HepG2 (cell line): ENCODE measurements around the gene HS2ST1. TPM values are rescaled to one million over a fixed set of nuclear protein-coding genes. Genes with fewer than 3 reads are reported as not detected.

ENCODE experiments used
- ATAC-seq: fragments of 200-7000 bp; cut with Tn5 transposase; 3 replicates; pipeline ENCODE4 v1.9.1; 2020; ENCODE audit warnings: mild to moderate bottlenecking, moderate library complexity
- BruUV-seq: library from RNA; stranded (reverse); fragments of 400-500 nt; replicated peaks from 2 replicates; lab custom pipeline; 2021; lab: Mats Ljungman, UMichigan
- CTCF ChIA-PET: fragments of 300-600 bp; formaldehyde crosslinking; extraction: SDS; loops from one replicate; lab custom pipeline; 2021; ENCODE audit warnings: low total read pairs, inconsistent platforms, low intra/inter-chr PET ratio; lab: Yijun Ruan, JAX
- POLR2A ChIA-PET: fragments of 350-600 bp; sonication (Branson Sonifier 250); formaldehyde crosslinking; loops from one replicate; lab custom pipeline; 2020; ENCODE audit warnings: antibody characterized with exemption, inconsistent platforms; lab: Yijun Ruan, JAX
- DNase-seq: peaks from one replicate; pipeline ENCODE4 v3.0.0-alpha.2; 2015; ENCODE audit warnings: low spot score
- FAIRE-seq: peaks from 3 replicates; lab custom pipeline; 2011; peaks lifted over from hg19 to GRCh38; lab: Jason Lieb, UNC
- H2AFZ ChIP-seq: one replicate; pipeline ENCODE4 v1.6.1; 2011; ENCODE audit warnings: low read length, inconsistent platforms
- H3K27ac ChIP-seq: fragments of 300-600 bp; 3 replicates; pipeline ENCODE4 v1.8.0; 2011; ENCODE audit warnings: mixed run types, mild to moderate bottlenecking, mixed read lengths, low read length, inconsistent platforms; ENCODE audit not compliant: insufficient read depth; ENCODE audit errors: extremely low read length
- H3K27me3 ChIP-seq, 2 experiments: fragments of 200-600 bp in 1 of 2; 2 replicates in 1 of 2; 3 replicates in 1 of 2; pipeline versions ENCODE4 v1.6.0 to v1.8.0; 2011; ENCODE audit warnings: low read length in 2 of 2, mild to moderate bottlenecking in 2 of 2, moderate library complexity in 2 of 2, inconsistent platforms in 1 of 2; ENCODE audit not compliant: insufficient read depth in 2 of 2, control insufficient read depth in 1 of 2
- H3K36me3 ChIP-seq, 2 experiments: fragments of 200-600 bp in 1 of 2; replicated peaks in 1 of 2; 2 replicates in 1 of 2; 3 replicates in 1 of 2; pipeline versions ENCODE4 v1.5.1 to v1.8.0; 2011; ENCODE audit warnings: low read length in 2 of 2, inconsistent platforms in 1 of 2; ENCODE audit not compliant: insufficient read depth in 2 of 2, control insufficient read depth in 1 of 2
- H3K4me1 ChIP-seq: 2 replicates; pipeline ENCODE4 v1.5.1; 2012; ENCODE audit warnings: low read length, inconsistent platforms; ENCODE audit not compliant: insufficient read depth
- H3K4me2 ChIP-seq: 2 replicates; pipeline ENCODE4 v1.6.0; 2011; ENCODE audit warnings: low read depth, low read length, inconsistent platforms
- H3K4me3 ChIP-seq, 3 experiments: fragments of 200-600 bp in 1 of 3; sonication (generic), shearing (Covaris generic) in 1 of 3; replicated peaks in 1 of 3; 2 replicates each; pipeline ENCODE4 v1.5.1; 2011 to 2016; ENCODE audit warnings: low read length in 3 of 3, inconsistent platforms in 2 of 3, low read depth in 2 of 3, mild to moderate bottlenecking in 2 of 3, control low read depth in 1 of 3, mixed read lengths in 1 of 3; ENCODE audit not compliant: insufficient read depth in 1 of 3
- H3K79me2 ChIP-seq: one replicate; pipeline ENCODE4 v1.6.1; 2011; ENCODE audit warnings: low read length, inconsistent platforms; ENCODE audit not compliant: insufficient read depth
- H3K9ac ChIP-seq: 2 replicates; pipeline ENCODE4 v1.6.0; 2011; ENCODE audit warnings: mild to moderate bottlenecking, low read depth, low read length, inconsistent platforms; ENCODE audit not compliant: insufficient read depth
- H3K9me3 ChIP-seq: 2 replicates; pipeline ENCODE4 v1.5.1; 2012; ENCODE audit warnings: mild to moderate bottlenecking, low read length
- H4K20me1 ChIP-seq: 2 replicates; pipeline ENCODE4 v1.6.0; 2011; ENCODE audit warnings: inconsistent platforms, mild to moderate bottlenecking, low read length, moderate library complexity; ENCODE audit not compliant: insufficient read depth
- ATF1 ChIP-seq: IDR thresholded peaks from 2 replicates; pipeline ENCODE4 v1.6.1; 2016; ENCODE audit warnings: mild to moderate bottlenecking, control low read depth
- CEBPZ ChIP-seq: IDR thresholded peaks from 2 replicates; pipeline ENCODE4 v1.6.1; 2012; ENCODE audit warnings: low read length, improper control_type of control experiment
- IRX3 ChIP-seq: sonication (generic); formaldehyde crosslinking; IDR thresholded peaks from 2 replicates; pipeline ENCODE4 v1.8.1; 2023; ENCODE audit warnings: mild to moderate bottlenecking, low read depth, missing genetic modification reagents, borderline replicate concordance
- ISX ChIP-seq: sonication (generic); formaldehyde crosslinking; conservative IDR thresholded peaks from 2 replicates; pipeline ENCODE4 v1.5.0; 2020; ENCODE audit warnings: missing genetic modification reagents
- RBFOX2 ChIP-seq: fragments of 200-400 bp; formaldehyde crosslinking; IDR thresholded peaks from 2 replicates; pipeline ENCODE4 v1.6.1; 2017; ENCODE audit warnings: low read depth, mild to moderate bottlenecking, low read length
- ZMAT5 ChIP-seq: sonication (generic); formaldehyde crosslinking; IDR thresholded peaks from 2 replicates; pipeline ENCODE4 v1.5.0; 2020; ENCODE audit warnings: mild to moderate bottlenecking, low read depth, missing genetic modification reagents, borderline replicate concordance
- ZMYM2 ChIP-seq: sonication (generic); formaldehyde crosslinking; IDR thresholded peaks from 2 replicates; pipeline ENCODE4 v1.8.0; 2022; ENCODE audit warnings: mild to moderate bottlenecking, missing genetic modification reagents
- ZNF121 ChIP-seq: sonication (generic); formaldehyde crosslinking; IDR thresholded peaks from 2 replicates; pipeline ENCODE4 v1.5.0; 2020; ENCODE audit warnings: mild to moderate bottlenecking, missing genetic modification reagents
- ZNF280D ChIP-seq: sonication (generic); formaldehyde crosslinking; IDR thresholded peaks from 2 replicates; pipeline ENCODE4 v1.5.1; 2020; ENCODE audit warnings: mild to moderate bottlenecking, missing genetic modification reagents
- ZSCAN12 ChIP-seq: sonication (generic); formaldehyde crosslinking; IDR thresholded peaks from 2 replicates; pipeline ENCODE4 v1.9.0; 2021; ENCODE audit warnings: mild to moderate bottlenecking, missing genetic modification reagents
- WGBS: methylation state at CpG from one replicate; pipeline ENCODE4 v1.1.6; 2017; ENCODE audit warnings: low lambda C conversion rate; 5-methylcytosine and 5-hydroxymethylcytosine counted together
- in situ Hi-C: cut with HindIII; loops from 2 replicates; pipeline ENCODE4 v1.10.0; 2017; ENCODE audit warnings: low pct_unique_long_range_greater_than_20kb; ENCODE audit not compliant: extremely low pct_ligation_motif_present
- intact Hi-C: fragments of 100-400 bp; cut with micrococcal nuclease; formaldehyde crosslinking; loops from one replicate; pipeline ENCODE4 v1.10.0; 2022; ENCODE audit not compliant: unreplicated experiment
- polyA plus RNA-seq, 8 experiments: library from polyadenylated mRNA; depleted of rRNA in 3 of 8; stranded (reverse) in 7 of 8; unstranded in 1 of 8; fragments of >200 nt; fragmentation: Illumina TruSeq in 4 of 8; extraction: Trizol in 4 of 8; gene quantifications; 2 replicates each; pipeline versions ENCODE4 v1.2.1 to v1.2.3, GENCODE V29; 2011 to 2016; ENCODE audit warnings: low read depth in 4 of 8, missing spikeins in 1 of 8, mixed read lengths in 1 of 8; ENCODE audit not compliant: insufficient read depth in 1 of 8
- total RNA-seq, 5 experiments: library from RNA; depleted of rRNA; stranded (reverse); fragments of >200 nt; fragmentation: Illumina TruSeq; extraction: Trizol; gene quantifications; 2 replicates each; pipeline ENCODE4 v1.2.3, GENCODE V29; 2016; ENCODE audit warnings: low read depth in 1 of 5
- TF ChIP-seq, protein P1 (sequence below): sonication (generic); formaldehyde crosslinking; IDR thresholded peaks from 2 replicates; pipeline ENCODE4 v1.4.0; 2020; ENCODE audit warnings: missing genetic modification reagents, mild to moderate bottlenecking, borderline replicate concordance

HS2ST1 gene
- total and polyA plus RNA-seq, 2 of the 13 experiments (the other 11 are each of a cell fraction or from before 2014, with no cell fraction given): 22.1 to 58.7 TPM

- H3K27ac ChIP-seq: no peak overlapping the region
- DNase-seq (no peak), ATAC-seq (no peak), FAIRE-seq (no peak)
- ChIA-PET POLR2A (no interaction called here), CTCF (no interaction called here)
- H3K9me3 ChIP-seq: peaks cover 12% of the 10 kb centered on the region
- H2AFZ ChIP-seq: no peak overlapping the region
- H3K27me3 ChIP-seq: no peaks in the 10 kb centered on the region
- over 99% methylated on average over 3 of the region's 3 CpGs for WGBS
- no peaks in the 10 kb centered on the region for H3K4me1 ChIP-seq
- H3K9ac ChIP-seq: no peak overlapping the region
- peaks cover 33% of the 10 kb centered on the region for H3K79me2 ChIP-seq
- H3K4me2 ChIP-seq: no peak overlapping the region
- H3K4me3 ChIP-seq: no peak overlapping the region
- in situ Hi-C loops: no loop called here
- intact Hi-C loops: no loop called here
- BruUV-seq: no TSS peak
- no peaks in the 10 kb centered on the region for H3K36me3 ChIP-seq
- TF ChIP-seq ZSCAN12 (CRISPR knock-in tag) (no peak), RBFOX2 (no peak), ATF1 (CRISPR knock-in tag) (no peak), ISX (no peak), IRX3 (no peak), CEBPZ (no peak), ZNF280D (peak; percentile 71; the same call in 1 of the 2 replicates), ZMYM2 (CRISPR knock-in tag) (peak; percentile 63; the same call in 1 of the 2 replicates), ZNF121 (CRISPR knock-in tag) (no peak), ZMAT5 (CRISPR knock-in tag) (no peak)
- TF ChIP-seq, protein P1, sequence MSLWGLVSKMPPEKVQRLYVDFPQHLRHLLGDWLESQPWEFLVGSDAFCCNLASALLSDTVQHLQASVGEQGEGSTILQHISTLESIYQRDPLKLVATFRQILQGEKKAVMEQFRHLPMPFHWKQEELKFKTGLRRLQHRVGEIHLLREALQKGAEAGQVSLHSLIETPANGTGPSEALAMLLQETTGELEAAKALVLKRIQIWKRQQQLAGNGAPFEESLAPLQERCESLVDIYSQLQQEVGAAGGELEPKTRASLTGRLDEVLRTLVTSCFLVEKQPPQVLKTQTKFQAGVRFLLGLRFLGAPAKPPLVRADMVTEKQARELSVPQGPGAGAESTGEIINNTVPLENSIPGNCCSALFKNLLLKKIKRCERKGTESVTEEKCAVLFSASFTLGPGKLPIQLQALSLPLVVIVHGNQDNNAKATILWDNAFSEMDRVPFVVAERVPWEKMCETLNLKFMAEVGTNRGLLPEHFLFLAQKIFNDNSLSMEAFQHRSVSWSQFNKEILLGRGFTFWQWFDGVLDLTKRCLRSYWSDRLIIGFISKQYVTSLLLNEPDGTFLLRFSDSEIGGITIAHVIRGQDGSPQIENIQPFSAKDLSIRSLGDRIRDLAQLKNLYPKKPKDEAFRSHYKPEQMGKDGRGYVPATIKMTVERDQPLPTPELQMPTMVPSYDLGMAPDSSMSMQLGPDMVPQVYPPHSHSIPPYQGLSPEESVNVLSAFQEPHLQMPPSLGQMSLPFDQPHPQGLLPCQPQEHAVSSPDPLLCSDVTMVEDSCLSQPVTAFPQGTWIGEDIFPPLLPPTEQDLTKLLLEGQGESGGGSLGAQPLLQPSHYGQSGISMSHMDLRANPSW (CRISPR knock-in tag): no peak
- no peaks in the 10 kb centered on the region for H4K20me1 ChIP-seq
Observed at GRCh38 chr1:87048237-87048636, 133.8 kb downstream of the HS2ST1 start.
